ENCODE measurements around the gene PELI2.

Gene PELI2

GRCh38 chr14:56208520-56208919 is 90.3 kb downstream of the PELI2 start:
- DNase-seq, result no peak

- DNase-seq, result no peak
Observed at GRCh38 chr14:56210571-56210970, 92.4 kb downstream of the PELI2 start.

GRCh38 chr14:56211084-56211483 is 92.9 kb downstream of the PELI2 start:
- no peak for DNase-seq

GRCh38 chr14:56211844-56212243 is 93.6 kb downstream of the PELI2 start:
- no peak for DNase-seq

GRCh38 chr14:56212521-56212920 is 94.3 kb downstream of the PELI2 start:
- DNase-seq, result no peak

GRCh38 chr14:56213306-56213705 is 95.1 kb downstream of the PELI2 start:
- DNase-seq, result no peak

GRCh38 chr14:56215180-56215579 is 97.0 kb downstream of the PELI2 start:
- DNase-seq, result no peak

GRCh38 chr14:56216626-56217379 is 98.6 kb downstream of the PELI2 start:
- DNase-seq, result peak; percentile 72

GRCh38 chr14:56217380-56218045 is 99.3 kb downstream of the PELI2 start:
- peak; percentile 34 for DNase-seq

- no peak for DNase-seq
Observed at GRCh38 chr14:56219666-56220413, 101.6 kb downstream of the PELI2 start.

GRCh38 chr14:56221382-56222128 is 103.3 kb downstream of the PELI2 start:
- no peak for DNase-seq

- DNase-seq, result no peak
Observed at GRCh38 chr14:56224229-56224628, 106.0 kb downstream of the PELI2 start.

GRCh38 chr14:56224691-56225681 is 106.8 kb downstream of the PELI2 start:
- DNase-seq, result no peak

GRCh38 chr14:56235388-56235787 is 117.2 kb downstream of the PELI2 start:
- DNase-seq, result no peak

- no peak for DNase-seq
Observed at GRCh38 chr14:56237398-56237797, 119.2 kb downstream of the PELI2 start.

GRCh38 chr14:56241461-56241860 is 123.2 kb downstream of the PELI2 start:
- no peak for DNase-seq

GRCh38 chr14:56243110-56243509 is 124.9 kb downstream of the PELI2 start:
- no peak for DNase-seq

GRCh38 chr14:56244138-56244789 is 126.1 kb downstream of the PELI2 start:
- DNase-seq, result no peak

- DNase-seq, result peak; percentile 16
Observed at GRCh38 chr14:56247495-56248200, 129.4 kb downstream of the PELI2 start.

- DNase-seq, result no peak
Observed at GRCh38 chr14:56248442-56248841, 130.2 kb downstream of the PELI2 start.

GRCh38 chr14:56261046-56261445 is 142.8 kb downstream of the PELI2 start:
- no peak for DNase-seq
